A172 (cell line): ENCODE results near the gene PMP22. TPM values are rescaled to one million over a fixed set of nuclear protein-coding genes. Genes with fewer than 3 reads are reported as not detected.

Source experiments
- DNase-seq: peaks from one replicate; pipeline ENCODE4 v3.0.0-alpha.2; 2015; ENCODE audit warnings: low spot score
- total RNA-seq: library from RNA; depleted of rRNA; stranded (reverse); fragments of >200 nt; shearing (Covaris generic); gene quantifications from 2 replicates; pipeline ENCODE4 v1.2.3, GENCODE V29; 2014

Gene PMP22
- total RNA-seq, 1 experiment from 2014 or later = 45.4 TPM

- DNase-seq = no peak
These were observed 8.9 kb upstream of the PMP22 start for GRCh38 chr17:15274017-15274416.

- peak; percentile 89 for DNase-seq
These were observed 8.1 kb upstream of the PMP22 start for GRCh38 chr17:15273141-15273793.

- DNase-seq = no peak
These were observed 6.6 kb upstream of the PMP22 start for GRCh38 chr17:15271741-15272140.

GRCh38 chr17:15270628-15271381, 5.7 kb upstream of the PMP22 start:
- no peak for DNase-seq

GRCh38 chr17:15269780-15270089, 4.6 kb upstream of the PMP22 start:
- DNase-seq = no peak

GRCh38 chr17:15269087-15269779, 4.1 kb upstream of the PMP22 start:
- no peak for DNase-seq

GRCh38 chr17:15268461-15268860, 3.3 kb upstream of the PMP22 start:
- no peak for DNase-seq

- no peak for DNase-seq
These were observed 2.9 kb upstream of the PMP22 start for GRCh38 chr17:15267996-15268395.

GRCh38 chr17:15266325-15267125, 1.4 kb upstream of the PMP22 start:
- DNase-seq = no peak

GRCh38 chr17:15264542-15264941, 584 bp downstream of the PMP22 start:
- no peak for DNase-seq

- no peak for DNase-seq
These were observed 1.4 kb downstream of the PMP22 start for GRCh38 chr17:15263680-15264079.

- peak; percentile 66 for DNase-seq
These were observed 1.9 kb downstream of the PMP22 start for GRCh38 chr17:15263206-15263579.

GRCh38 chr17:15262291-15263205, 2.6 kb downstream of the PMP22 start:
- peak; percentile 87 for DNase-seq

GRCh38 chr17:15261802-15262290, 3.3 kb downstream of the PMP22 start:
- DNase-seq = peak; percentile 30

GRCh38 chr17:15261258-15261801, 3.8 kb downstream of the PMP22 start:
- peak; percentile 28 for DNase-seq

GRCh38 chr17:15260376-15261257, 4.5 kb downstream of the PMP22 start:
- peak; percentile 74 for DNase-seq

GRCh38 chr17:15257796-15258512, 7.2 kb downstream of the PMP22 start:
- DNase-seq = no peak

GRCh38 chr17:15257258-15257788, 7.8 kb downstream of the PMP22 start:
- DNase-seq = peak; percentile 90

- no peak for DNase-seq
These were observed 8.4 kb downstream of the PMP22 start for GRCh38 chr17:15256689-15257088.
